ENCODE data around the gene ERBB2. TPM values are rescaled to one million over a fixed set of nuclear protein-coding genes. Genes with fewer than 3 reads are reported as not detected.

ERBB2 gene
- total and polyA plus RNA-seq, 10 of the 15 experiments (the other 5 are each of a cell fraction or from before 2014, with no cell fraction given), result 0.39 to 7.0 (median 4.3) TPM

GRCh38 chr17:39769974-39770587 lies 70.2 kb downstream of the ERBB2 start (continued):
- no peak for TF ChIP-seq E2F4 (IDR thresholded peaks at IDR 0.05; ENCODE audit: low read depth, low read length)
- TF ChIP-seq CREB1 (IDR thresholded peaks at IDR 0.05; ENCODE audit: low read depth), result peak; percentile 73
- peak; percentile 75; the same call in 1 of the 2 replicates for TF ChIP-seq PAX5 (IDR thresholded peaks at IDR 0.05; ENCODE audit: borderline replicate concordance, low read depth, low read length)
- peak; percentile 81 for TF ChIP-seq MTA3 (IDR thresholded peaks at IDR 0.05; ENCODE audit: borderline replicate concordance, low read length)
- TF ChIP-seq GATAD2B (conservative IDR thresholded peaks at IDR 0.05; ENCODE audit: low read depth), result no peak
- TF ChIP-seq ZBTB33 (IDR thresholded peaks at IDR 0.05), result no peak
- 0 out of 2 replicates have a peak, but pooled peaks have one; percentile 1 for TF ChIP-seq SMARCA5 (IDR thresholded peaks at IDR 0.05)
- peak; percentile 79 for TF ChIP-seq MLLT1 (IDR thresholded peaks at IDR 0.05)
- peak; percentile 76 for TF ChIP-seq EED (IDR thresholded peaks at IDR 0.05; ENCODE audit: low read depth)
- TF ChIP-seq NFYB (IDR thresholded peaks at IDR 0.05; ENCODE audit: insufficient read depth, low read depth, low read length), result 0 out of 2 replicates have a peak, but pooled peaks have one; percentile 12
- TF ChIP-seq STAT3 (IDR thresholded peaks at IDR 0.05; ENCODE audit: low read depth, low read length), result peak; percentile 70; the same call in 1 of the 2 replicates
- TF ChIP-seq FOS (IDR thresholded peaks at IDR 0.05; ENCODE audit: borderline replicate concordance, extremely low read depth, insufficient read length), result no peak
- peak; percentile 91 for TF ChIP-seq TCF3 (IDR thresholded peaks at IDR 0.05; ENCODE audit: borderline replicate concordance, insufficient read depth, low read depth, low read length)
- TF ChIP-seq ATF2 (IDR thresholded peaks at IDR 0.05; ENCODE audit: low read length), result peak; percentile 95
- no peak for TF ChIP-seq ASH2L (IDR thresholded peaks at IDR 0.05; ENCODE audit: borderline replicate concordance, low read depth)
- peak; percentile 16; the same call in 1 of the 2 replicates for TF ChIP-seq BMI1 (IDR thresholded peaks at IDR 0.05; ENCODE audit: borderline replicate concordance)
- no peak for TF ChIP-seq POLR2AphosphoS2 (IDR thresholded peaks at IDR 0.05; ENCODE audit: low read depth, low read length)
- peak; percentile 89 to 91 for TF ChIP-seq IKZF2 (IDR thresholded peaks at IDR 0.05)
- no peak for TF ChIP-seq KLF5 (IDR thresholded peaks at IDR 0.05; ENCODE audit: partially characterized antibody)
- peak; percentile 36; the same call in 1 of the 2 replicates for TF ChIP-seq PML (IDR thresholded peaks at IDR 0.05; ENCODE audit: low read length)
- peak; percentile 93 for TF ChIP-seq FOXM1 (IDR thresholded peaks at IDR 0.05; ENCODE audit: low read depth, low read length)
- no peak for TF ChIP-seq SMAD5 (IDR thresholded peaks at IDR 0.05; ENCODE audit: low read depth)
- no peak for TF ChIP-seq NRF1 (conservative IDR thresholded peaks at IDR 0.05; ENCODE audit: low read depth, low read length)
- no peak for TF ChIP-seq IRF5 (IDR thresholded peaks at IDR 0.05; ENCODE audit: borderline replicate concordance)
- TF ChIP-seq JUNB (IDR thresholded peaks at IDR 0.05), result peak; percentile 87
